Endothelial cell of umbilical vein (primary cell): Measurements from ENCODE around the gene DDIT3. TPM values are rescaled to one million over a fixed set of nuclear protein-coding genes. Genes with fewer than 3 reads are reported as not detected.
"Not testable (repeated sequence)": the region's sequence is repeated elsewhere in the genome, so short reads cannot be mapped to it uniquely, and the experiment has no call there.

ENCODE experiments used
- BruUV-seq: library from RNA; stranded (reverse); fragments of 400-500 nt; replicated peaks from 2 replicates; lab custom pipeline; 2021; lab: Mats Ljungman, UMichigan
- CTCF ChIA-PET: fragments of 300-600, 350-600 bp; sonication (Branson Sonifier 250); formaldehyde crosslinking; loops from one replicate; lab custom pipeline; 2021; ENCODE audit warnings: antibody characterized with exemption, inconsistent platforms; lab: Charles Lee
- POLR2A ChIA-PET: fragments of 300-600, 350-600 bp; sonication (Branson Sonifier 250); formaldehyde crosslinking; loops from one replicate; lab custom pipeline; 2021; ENCODE audit warnings: antibody characterized with exemption, inconsistent platforms; lab: Charles Lee
- DNase-seq: peaks from one replicate; pipeline ENCODE4 v3.0.0-alpha.2; 2011; ENCODE audit warnings: low read depth, low spot score
- FAIRE-seq: peaks from 2 replicates; lab custom pipeline; 2011; peaks lifted over from hg19 to GRCh38; lab: Jason Lieb, UNC
- H2AFZ ChIP-seq: 2 replicates; pipeline ENCODE4 v1.6.0; 2012; ENCODE audit warnings: low read depth, low read length, control low read depth, inconsistent platforms
- H3K27ac ChIP-seq: 2 replicates; pipeline ENCODE4 v1.5.1; 2011; ENCODE audit warnings: low read depth, mild to moderate bottlenecking, control low read depth, low read length, moderate library complexity; ENCODE audit not compliant: insufficient read depth
- H3K27me3 ChIP-seq, 2 experiments: 2 replicates each; pipeline versions ENCODE4 v1.6.0 to v1.6.1; 2011; ENCODE audit warnings: low read length in 2 of 2, mixed read lengths in 1 of 2; ENCODE audit not compliant: control insufficient read depth in 2 of 2, insufficient read depth in 2 of 2
- H3K36me3 ChIP-seq, 2 experiments: 2 replicates in 1 of 2; 3 replicates in 1 of 2; pipeline ENCODE4 v1.5.1; 2011; ENCODE audit warnings: low read length in 2 of 2, mild to moderate bottlenecking in 1 of 2, moderate library complexity in 1 of 2; ENCODE audit not compliant: control insufficient read depth in 2 of 2, insufficient read depth in 2 of 2; ENCODE audit errors: extremely low read depth in 1 of 2
- H3K4me1 ChIP-seq: 3 replicates; pipeline ENCODE4 v1.5.1; 2011; ENCODE audit warnings: mild to moderate bottlenecking, low read length; ENCODE audit not compliant: control insufficient read depth, insufficient read depth; ENCODE audit errors: extremely low read depth
- H3K4me2 ChIP-seq: 2 replicates; pipeline ENCODE4 v1.6.1; 2011; ENCODE audit warnings: low read length, control low read depth, mixed read lengths; ENCODE audit not compliant: insufficient read depth
- H3K4me3 ChIP-seq, 3 experiments: fragments of 200-600 bp in 1 of 3; sonication (generic), shearing (Covaris generic) in 1 of 3; replicated peaks in 1 of 3; 2 replicates each; pipeline ENCODE4 v1.5.1; 2011 to 2016; ENCODE audit warnings: control low read depth in 3 of 3, low read length in 3 of 3, mild to moderate bottlenecking in 2 of 3, inconsistent platforms in 1 of 3, low read depth in 1 of 3, moderate library complexity in 1 of 3; ENCODE audit not compliant: insufficient read depth in 1 of 3
- H3K79me2 ChIP-seq: 2 replicates; pipeline ENCODE4 v1.6.0; 2012; ENCODE audit warnings: low read length, inconsistent platforms; ENCODE audit not compliant: control insufficient read depth, insufficient read depth
- H3K9ac ChIP-seq: replicated peaks from 2 replicates; pipeline ENCODE3; 2011; ENCODE audit warnings: low read length, control low read depth; ENCODE audit not compliant: insufficient read depth; ENCODE audit errors: extremely low read depth
- H3K9me1 ChIP-seq: replicated peaks from 3 replicates; pipeline ENCODE4 v1.6.0; 2011; ENCODE audit warnings: mild to moderate bottlenecking, low read length; ENCODE audit not compliant: control insufficient read depth, insufficient read depth; ENCODE audit errors: extremely low read depth
- H3K9me3 ChIP-seq: replicated peaks from 2 replicates; pipeline ENCODE4 v1.5.1; 2012; ENCODE audit warnings: low read length, inconsistent platforms; ENCODE audit not compliant: control insufficient read depth, insufficient read depth
- H4K20me1 ChIP-seq: replicated peaks from 2 replicates; pipeline ENCODE3; 2011; ENCODE audit warnings: mild to moderate bottlenecking, low read length; ENCODE audit not compliant: control insufficient read depth, insufficient read depth; ENCODE audit errors: extremely low read depth
- CTCF ChIP-seq, 2 donors: IDR thresholded peaks; 1 replicate in 1 of 2; 2 replicates in 1 of 2; pipeline ENCODE4 v1.5.1; 2011; ENCODE audit warnings: low read length in 2 of 2, mild to moderate bottlenecking in 2 of 2, moderate library complexity in 2 of 2, control low read depth in 1 of 2, inconsistent platforms in 1 of 2, low read depth in 1 of 2; ENCODE audit not compliant: insufficient read depth in 1 of 2; ENCODE audit errors: extremely low read depth in 1 of 2
- EZH2 ChIP-seq: IDR thresholded peaks from 2 replicates; pipeline ENCODE4 v1.6.1; 2012; ENCODE audit warnings: borderline replicate concordance, low read depth, mild to moderate bottlenecking, moderate library complexity, low read length, inconsistent platforms; ENCODE audit not compliant: severe bottlenecking
- FOS ChIP-seq: IDR thresholded peaks from 2 replicates; pipeline ENCODE4 v1.6.1; 2011; ENCODE audit warnings: mild to moderate bottlenecking, low read length, moderate library complexity, borderline replicate concordance; ENCODE audit not compliant: insufficient read depth
- GATA2 ChIP-seq: IDR thresholded peaks from 2 replicates; pipeline ENCODE4 v1.7.0; 2011; ENCODE audit warnings: low read depth, mild to moderate bottlenecking, moderate library complexity, mixed read lengths, low read length; ENCODE audit not compliant: insufficient read length, insufficient read depth
- JUN ChIP-seq: IDR thresholded peaks from 2 replicates; pipeline ENCODE4 v1.6.1; 2011; ENCODE audit warnings: borderline replicate concordance, low read depth; ENCODE audit not compliant: insufficient read length, insufficient read depth
- MAX ChIP-seq: IDR thresholded peaks from 2 replicates; pipeline ENCODE4 v1.6.1; 2011; ENCODE audit not compliant: insufficient read depth, insufficient read length
- MYC ChIP-seq: IDR thresholded peaks from one replicate; pipeline ENCODE4 v1.6.1; 2011; ENCODE audit warnings: mild to moderate bottlenecking, low read depth, low read length
- POLR2A ChIP-seq: IDR thresholded peaks from 2 replicates; pipeline ENCODE4 v1.6.1; 2012; ENCODE audit warnings: low read depth, mild to moderate bottlenecking, control low read depth, low read length
- POLR2AphosphoS5 ChIP-seq: IDR thresholded peaks from 2 replicates; pipeline ENCODE4 v1.6.1; 2012; ENCODE audit warnings: low read depth, mild to moderate bottlenecking, control low read depth, low read length, moderate library complexity; ENCODE audit not compliant: insufficient read depth
- dilution Hi-C: fragments of 300-500 bp; cut with MboI; formaldehyde crosslinking; loops from one replicate; pipeline ENCODE4 v1.15.0; 2019; ENCODE audit warnings: low sequenced_read_pairs; ENCODE audit not compliant: extremely low pct_ligation_motif_present
- intact Hi-C: fragments of 100-400 bp; cut with micrococcal nuclease; formaldehyde crosslinking; loops from one replicate; pipeline ENCODE4 v1.10.0; 2022
- polyA plus RNA-seq, 4 experiments: library from polyadenylated mRNA; depleted of rRNA in 3 of 4; stranded (reverse) in 3 of 4; unstranded in 1 of 4; fragments of >200 nt; gene quantifications; 2 replicates each; pipeline versions ENCODE4 v1.2.1 to v1.2.3, GENCODE V29; 2011 to 2012; ENCODE audit warnings: missing spikeins in 1 of 4
- total RNA-seq: library from RNA; stranded (reverse); gene quantifications from 2 replicates; pipeline ENCODE4 v1.2.3, GENCODE V29; 2021

Gene DDIT3
- total and polyA plus RNA-seq, 2 donors (not counting 3 experiments of a cell fraction or from before 2014, with no cell fraction given): 13.7 to 22.0 TPM

- H3K4me2 ChIP-seq, H3K9me1 ChIP-seq, H4K20me1 ChIP-seq, H3K9me3 ChIP-seq, H2AFZ ChIP-seq, H3K27ac ChIP-seq, POLR2A ChIA-PET, H3K4me3 ChIP-seq, BruUV-seq, CTCF ChIA-PET, H3K27me3 ChIP-seq, H3K9ac ChIP-seq, intact Hi-C loops, DNase-seq, H3K79me2 ChIP-seq, FAIRE-seq, dilution Hi-C loops, H3K4me1 ChIP-seq: not testable (repeated sequence)
- peaks cover 25 to 26% of the 10 kb centered on the region in 2 experiments for H3K36me3 ChIP-seq
These were observed 25.1 kb downstream of the DDIT3 start for GRCh38 chr12:57495051-57495701.

DNA sequence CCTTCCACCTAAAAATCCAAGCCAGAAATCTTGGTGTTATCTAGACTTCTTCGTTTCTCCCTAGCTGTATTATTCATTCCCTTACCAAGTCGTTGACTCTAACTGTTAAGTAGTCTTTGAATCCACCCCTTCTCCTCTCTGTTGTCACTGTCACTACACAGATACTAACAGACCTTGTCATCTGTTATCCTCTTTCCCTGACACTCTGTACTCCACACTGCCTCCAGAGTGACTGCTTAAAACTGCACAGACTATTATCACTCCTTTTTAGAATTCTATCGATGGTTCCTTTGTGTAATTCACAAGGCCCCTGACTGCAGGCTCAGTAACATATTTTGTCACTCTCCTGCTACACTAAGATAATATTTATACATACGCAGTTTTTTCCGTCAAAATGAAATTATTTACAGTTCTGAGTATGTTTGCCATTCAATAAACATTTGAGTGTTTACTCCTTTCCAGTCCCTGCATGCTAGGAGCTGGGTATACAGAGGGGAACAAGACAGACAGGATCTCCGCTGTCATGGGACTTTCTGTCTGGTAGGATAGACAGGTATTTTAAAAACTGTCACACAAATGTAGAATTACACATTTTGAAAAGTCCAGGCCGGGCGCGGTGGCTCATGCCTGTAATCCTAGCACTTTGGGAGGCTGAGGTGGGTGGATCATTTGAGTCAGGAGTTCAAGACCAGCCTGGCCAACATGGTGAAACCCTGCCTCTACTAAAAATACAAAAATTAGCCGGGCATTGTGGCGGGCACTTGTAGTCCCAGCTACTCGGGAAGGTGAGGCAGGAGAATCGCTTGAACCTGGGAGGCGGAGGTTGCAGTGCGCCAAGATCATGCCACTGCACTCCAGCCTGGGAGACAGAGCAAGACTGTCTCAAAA lies 28.7 kb downstream of the DDIT3 start:
- no peaks in the 10 kb centered on the region for H3K27me3 ChIP-seq
- H2AFZ ChIP-seq: no peak overlapping the region
- no peaks in the 10 kb centered on the region for H3K9me1 ChIP-seq
- POLR2A ChIA-PET: no interaction called here
- no peak overlapping the region for H3K27ac ChIP-seq
- CTCF ChIA-PET: no interaction called here
- H4K20me1 ChIP-seq: no peaks in the 10 kb centered on the region
- peaks cover 13 to 18% of the 10 kb centered on the region in 2 experiments for H3K36me3 ChIP-seq
- FAIRE-seq (no peak), DNase-seq (no peak)
- TF ChIP-seq GATA2: no peak
- no peak for TF ChIP-seq FOS
- no peak for TF ChIP-seq POLR2AphosphoS5
- no peak for TF ChIP-seq JUN
- TF ChIP-seq CTCF (IDR thresholded peaks at IDR 0.05; ENCODE audit: extremely low read depth in 1 of 2, insufficient read depth in 1 of 2, low read depth in 1 of 2, low read length in 2 of 2): no peak
- no peak for TF ChIP-seq MAX
- TF ChIP-seq EZH2: no peak
- no peak for TF ChIP-seq MYC
- no peak for TF ChIP-seq POLR2A
- no peak overlapping the region for H3K4me2 ChIP-seq
- H3K9ac ChIP-seq: no peak overlapping the region
- peaks cover 23% of the 10 kb centered on the region for H3K79me2 ChIP-seq
- intact Hi-C loops: no loop called here
- no peaks in the 10 kb centered on the region for H3K9me3 ChIP-seq
- dilution Hi-C loops: no loop called here
- H3K4me1 ChIP-seq: peaks cover 9% of the 10 kb centered on the region
- no TSS peak for BruUV-seq
- H3K4me3 ChIP-seq: no peak overlapping the region
